Measurements from ENCODE around the gene C1orf167.

Gene C1orf167

GRCh38 chr1:11803924-11804665, 42.1 kb downstream of the C1orf167 start:
- DNase-seq, result peak; percentile 82

- peak; percentile 66 for DNase-seq
Observed at GRCh38 chr1:11804666-11805421, 42.9 kb downstream of the C1orf167 start.

- peak; percentile 100 for DNase-seq
Observed at GRCh38 chr1:11805422-11806306, 43.7 kb downstream of the C1orf167 start, which contains the start of the genes CLCN6 and MTHFR. CLCN6 (plus strand) TSS chr1:11806191; CDS start chr1:11806263, 72 bp downstream. MTHFR (minus strand) TSS chr1:11805964; CDS start chr1:11803116, 2,848 bp downstream.

GRCh38 chr1:11806307-11806936, 44.4 kb downstream of the C1orf167 start:
- DNase-seq, result peak; percentile 91

GRCh38 chr1:11807133-11807532, 45.1 kb downstream of the C1orf167 start:
- DNase-seq, result no peak

GRCh38 chr1:11813021-11813420, 51.0 kb downstream of the C1orf167 start:
- DNase-seq, result no peak

GRCh38 chr1:11817192-11817591, 55.2 kb downstream of the C1orf167 start:
- DNase-seq, result no peak

GRCh38 chr1:11822091-11822490, 60.1 kb downstream of the C1orf167 start:
- no peak for DNase-seq

- no peak for DNase-seq
Observed at GRCh38 chr1:11823366-11824137, 61.6 kb downstream of the C1orf167 start.

- DNase-seq, result no peak
Observed at GRCh38 chr1:11825131-11825530, 63.1 kb downstream of the C1orf167 start.

- no peak for DNase-seq
Observed at GRCh38 chr1:11826946-11827345, 65.0 kb downstream of the C1orf167 start.

GRCh38 chr1:11828511-11828910, 66.5 kb downstream of the C1orf167 start:
- DNase-seq, result no peak

- no peak for DNase-seq
Observed at GRCh38 chr1:11831945-11832725, 70.1 kb downstream of the C1orf167 start.

- DNase-seq, result no peak
Observed at GRCh38 chr1:11833497-11833896, 71.5 kb downstream of the C1orf167 start.

- no peak for DNase-seq
Observed at GRCh38 chr1:11833900-11834299, 71.9 kb downstream of the C1orf167 start.

GRCh38 chr1:11835441-11836225, 73.6 kb downstream of the C1orf167 start:
- no peak for DNase-seq

GRCh38 chr1:11836955-11837766, 75.2 kb downstream of the C1orf167 start:
- DNase-seq, result no peak

- peak; percentile 33 for DNase-seq
Observed at GRCh38 chr1:11837767-11838348, 75.9 kb downstream of the C1orf167 start.
